ENCODE data around the gene NDUFS1.
"Not testable (repeated sequence)": the region's sequence is repeated elsewhere in the genome, so short reads cannot be mapped to it uniquely, and the experiment has no call there.

The NDUFS1 gene

GRCh38 chr2:206162401-206162800, 3.2 kb upstream of the NDUFS1 start:
- peak; percentile 55 for DNase-seq (ENCODE audit: low spot score)

GRCh38 chr2:206160807-206161179, 1.5 kb upstream of the NDUFS1 start:
- DNase-seq (ENCODE audit: low spot score), result peak; percentile 31

- DNase-seq (ENCODE audit: low spot score), result no peak
Measured at GRCh38 chr2:206160125-206160806, 1.0 kb upstream of the NDUFS1 start.

GRCh38 chr2:206158563-206159345, 490 bp downstream of the NDUFS1 start:
- DNase-seq (ENCODE audit: low spot score), result peak; percentile 63

GRCh38 chr2:206157014-206157413, 2.2 kb downstream of the NDUFS1 start:
- DNase-seq (ENCODE audit: low spot score), result not testable (repeated sequence)

GRCh38 chr2:206154197-206154596, 5.0 kb downstream of the NDUFS1 start:
- peak; percentile 41 for DNase-seq (ENCODE audit: low spot score)

GRCh38 chr2:206150631-206151030, 8.6 kb downstream of the NDUFS1 start:
- no peak for DNase-seq (ENCODE audit: low spot score)

- no peak for DNase-seq (ENCODE audit: low spot score)
Measured at GRCh38 chr2:206150168-206150567, 9.1 kb downstream of the NDUFS1 start.

GRCh38 chr2:206149330-206149729, 9.9 kb downstream of the NDUFS1 start:
- no peak for DNase-seq (ENCODE audit: low spot score)

GRCh38 chr2:206145665-206146064, 13.6 kb downstream of the NDUFS1 start:
- no peak for DNase-seq (ENCODE audit: low spot score)

- no peak for DNase-seq (ENCODE audit: low spot score)
Measured at GRCh38 chr2:206144383-206144782, 14.9 kb downstream of the NDUFS1 start.

GRCh38 chr2:206143451-206143850, 15.8 kb downstream of the NDUFS1 start:
- DNase-seq (ENCODE audit: low spot score), result no peak

GRCh38 chr2:206127656-206128055, 31.6 kb downstream of the NDUFS1 start:
- peak; percentile 77 for DNase-seq (ENCODE audit: low spot score)

- DNase-seq (ENCODE audit: low spot score), result no peak
Measured at GRCh38 chr2:206125901-206126300, 33.3 kb downstream of the NDUFS1 start.

GRCh38 chr2:206122569-206122968, 36.7 kb downstream of the NDUFS1 start:
- not testable (repeated sequence) for DNase-seq (ENCODE audit: low spot score)

GRCh38 chr2:206116278-206116677, 43.0 kb downstream of the NDUFS1 start:
- no peak for DNase-seq (ENCODE audit: low spot score)

- DNase-seq (ENCODE audit: low spot score), result peak; percentile 47
Measured at GRCh38 chr2:206115026-206115578, 44.1 kb downstream of the NDUFS1 start.

- no peak for DNase-seq (ENCODE audit: low spot score)
Measured at GRCh38 chr2:206112846-206113547, 46.2 kb downstream of the NDUFS1 start.

GRCh38 chr2:206112108-206112507, 47.1 kb downstream of the NDUFS1 start:
- DNase-seq (ENCODE audit: low spot score), result no peak

GRCh38 chr2:206108713-206109112, 50.5 kb downstream of the NDUFS1 start:
- no peak for DNase-seq (ENCODE audit: low spot score)

GRCh38 chr2:206105541-206105940, 53.7 kb downstream of the NDUFS1 start:
- DNase-seq (ENCODE audit: low spot score), result no peak

- DNase-seq (ENCODE audit: low spot score), result no peak
Measured at GRCh38 chr2:206105038-206105437, 54.2 kb downstream of the NDUFS1 start.

- DNase-seq (ENCODE audit: low spot score), result not testable (repeated sequence)
Measured at GRCh38 chr2:206098872-206099271, 60.4 kb downstream of the NDUFS1 start.

Measured in RKO (cell line).